ENCODE measurements around the gene PSMB7.

- TF ChIP-seq CTCF (IDR thresholded peaks at IDR 0.05) (no peak), FOXM1 (IDR thresholded peaks at IDR 0.05; ENCODE audit: low read depth) (no peak), USF1 (IDR thresholded peaks at IDR 0.05; ENCODE audit: borderline replicate concordance, low read depth) (no peak), POLR2AphosphoS5 (IDR thresholded peaks at IDR 0.05; ENCODE audit: low read depth, low read length) (no peak), TAF1 (IDR thresholded peaks at IDR 0.05; ENCODE audit: borderline replicate concordance, low read depth, low read length) (no peak), SIN3A (IDR thresholded peaks at IDR 0.05; ENCODE audit: borderline replicate concordance, low read depth, low read length) (no peak), EZH2phosphoT487 (IDR thresholded peaks at IDR 0.05; ENCODE audit: borderline replicate concordance, low read depth) (no peak), PBX3 (IDR thresholded peaks at IDR 0.05) (no peak), JUND (IDR thresholded peaks at IDR 0.05) (no peak)
- TF ChIP-seq, protein P1, sequence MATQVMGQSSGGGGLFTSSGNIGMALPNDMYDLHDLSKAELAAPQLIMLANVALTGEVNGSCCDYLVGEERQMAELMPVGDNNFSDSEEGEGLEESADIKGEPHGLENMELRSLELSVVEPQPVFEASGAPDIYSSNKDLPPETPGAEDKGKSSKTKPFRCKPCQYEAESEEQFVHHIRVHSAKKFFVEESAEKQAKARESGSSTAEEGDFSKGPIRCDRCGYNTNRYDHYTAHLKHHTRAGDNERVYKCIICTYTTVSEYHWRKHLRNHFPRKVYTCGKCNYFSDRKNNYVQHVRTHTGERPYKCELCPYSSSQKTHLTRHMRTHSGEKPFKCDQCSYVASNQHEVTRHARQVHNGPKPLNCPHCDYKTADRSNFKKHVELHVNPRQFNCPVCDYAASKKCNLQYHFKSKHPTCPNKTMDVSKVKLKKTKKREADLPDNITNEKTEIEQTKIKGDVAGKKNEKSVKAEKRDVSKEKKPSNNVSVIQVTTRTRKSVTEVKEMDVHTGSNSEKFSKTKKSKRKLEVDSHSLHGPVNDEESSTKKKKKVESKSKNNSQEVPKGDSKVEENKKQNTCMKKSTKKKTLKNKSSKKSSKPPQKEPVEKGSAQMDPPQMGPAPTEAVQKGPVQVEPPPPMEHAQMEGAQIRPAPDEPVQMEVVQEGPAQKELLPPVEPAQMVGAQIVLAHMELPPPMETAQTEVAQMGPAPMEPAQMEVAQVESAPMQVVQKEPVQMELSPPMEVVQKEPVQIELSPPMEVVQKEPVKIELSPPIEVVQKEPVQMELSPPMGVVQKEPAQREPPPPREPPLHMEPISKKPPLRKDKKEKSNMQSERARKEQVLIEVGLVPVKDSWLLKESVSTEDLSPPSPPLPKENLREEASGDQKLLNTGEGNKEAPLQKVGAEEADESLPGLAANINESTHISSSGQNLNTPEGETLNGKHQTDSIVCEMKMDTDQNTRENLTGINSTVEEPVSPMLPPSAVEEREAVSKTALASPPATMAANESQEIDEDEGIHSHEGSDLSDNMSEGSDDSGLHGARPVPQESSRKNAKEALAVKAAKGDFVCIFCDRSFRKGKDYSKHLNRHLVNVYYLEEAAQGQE (IDR thresholded peaks at IDR 0.05; ENCODE audit: low read depth, low read length), result no peak
Measured at GRCh38 chr9:124345063-124345462, 70.2 kb downstream of the PSMB7 start.
